Aorta (tissue), 5 donors: Measurements from ENCODE around the gene TTC3. TPM values are rescaled to one million over a fixed set of nuclear protein-coding genes. Genes with fewer than 3 reads are reported as not detected.

Experiments
- ATAC-seq: fragments of 200-7000 bp; cut with Tn5 transposase; one replicate; pipeline ENCODE4 v1.9.1; 2022; ENCODE audit warnings: moderate library complexity; ENCODE audit not compliant: low FRiP score
- DNase-seq, 2 donors: peaks; one replicate each; pipeline ENCODE4 v3.0.0-alpha.2; 2020
- H3K27ac ChIP-seq, 2 donors: one replicate each; pipeline ENCODE4 v1.5.1; 2013; ENCODE audit warnings: low read length in 2 of 2, mild to moderate bottlenecking in 2 of 2, moderate library complexity in 2 of 2, control low read depth in 1 of 2, inconsistent platforms in 1 of 2, low read depth in 1 of 2
- H3K27me3 ChIP-seq, 2 donors: one replicate each; pipeline ENCODE4 v1.6.1; 2013; ENCODE audit warnings: control low read depth in 1 of 2, low read length in 1 of 2, mild to moderate bottlenecking in 1 of 2, moderate library complexity in 1 of 2; ENCODE audit not compliant: insufficient read depth in 2 of 2, control insufficient read depth in 1 of 2
- H3K36me3 ChIP-seq, 2 donors: one replicate each; pipeline ENCODE4 v1.6.1; 2013; ENCODE audit warnings: control low read depth in 1 of 2, low read length in 1 of 2, mild to moderate bottlenecking in 1 of 2; ENCODE audit not compliant: insufficient read depth in 2 of 2, control insufficient read depth in 1 of 2
- H3K4me1 ChIP-seq, 2 donors: one replicate each; pipeline ENCODE4 v1.6.1; 2013; ENCODE audit warnings: low read length in 2 of 2, control low read depth in 1 of 2, mild to moderate bottlenecking in 1 of 2, moderate library complexity in 1 of 2; ENCODE audit not compliant: insufficient read depth in 2 of 2, control insufficient read depth in 1 of 2
- H3K4me3 ChIP-seq, 2 donors: one replicate each; pipeline ENCODE4 v1.5.1; 2013; ENCODE audit warnings: low read length in 2 of 2, control low read depth in 1 of 2, mild to moderate bottlenecking in 1 of 2
- H3K9me3 ChIP-seq: one replicate; pipeline ENCODE4 v1.6.1; 2013; ENCODE audit warnings: mild to moderate bottlenecking, low read length; ENCODE audit not compliant: control insufficient read depth
- WGBS, 2 donors: extraction: QIAGEN DNeasy Blood & Tissue Kit; methylation state at CpG; one replicate each; pipeline ENCODE4 v1.1.7; 2013; 5-methylcytosine and 5-hydroxymethylcytosine counted together
- intact Hi-C, 2 donors: fragments of 100-400 bp; cut with DNase I; formaldehyde crosslinking; loops; one replicate each; pipeline versions ENCODE4 v1.14.2 to v1.15.0; 2022
- polyA plus RNA-seq, 2 donors: library from polyadenylated mRNA; stranded (reverse); fragments of 200-250 nt; gene quantifications; one replicate each; pipeline ENCODE4 v1.2.3, GENCODE V29; 2013
- total RNA-seq, 2 donors: library from RNA; stranded (reverse); fragmentation: NEBNext Ultra II Directional; extraction: Animal tissue kit (Norgen Biotek cat#: 25700); gene quantifications; one replicate each; pipeline ENCODE4 v1.2.1, GENCODE V29; 2021
- donor health status: healthy with polysubstance abuse.
- donor health status: Bipolar disorder and iron deficiency.
- donor health status: DM: no; HTN: no; CAD: no.
- donor health status: DM: no; HTN: no; CAD: no.
- donor health status: DM: yes; HTN: yes; CAD: no.

The TTC3 gene
- total and polyA plus RNA-seq, 4 donors = 30.1 to 118 (median 72.9) TPM

GRCh38 chr21:37076087-37076850 is 3.2 kb downstream of the TTC3 start:
- ATAC-seq = no peak
- intact Hi-C loops = loop anchor here (10.0 kb wide), 2 partner anchors 91 to 101 kb away; no protein-coding TSS in a partner anchor
- 92 to 94% methylated on average over 4 of the region's 4 CpGs for WGBS, 2 donors

GRCh38 chr21:37077403-37077802 is 4.3 kb downstream of the TTC3 start:
- intact Hi-C loops = loop anchor here (10.0 kb wide), 2 partner anchors 93 to 103 kb away; no protein-coding TSS in a partner anchor
- Histone ChIP-seq H3K27ac (no peak overlapping the region), H3K27me3 (no peaks in the 10 kb centered on the region), H3K4me1 (no peaks in the 10 kb centered on the region), H3K36me3 (no peaks in the 10 kb centered on the region), H3K9me3 (no peaks in the 10 kb centered on the region), H3K4me3 (no peak overlapping the region)
- WGBS, 2 donors = 96 to 100% methylated on average over 1 of the region's 1 CpG
- no peak for ATAC-seq
- DNase-seq = no peak

More at GRCh38 chr21:37076087-37076850, 3.2 kb downstream of the TTC3 start:
- Histone ChIP-seq H3K27me3 (no peaks in the 10 kb centered on the region), H3K27ac (no peak overlapping the region), H3K4me3 (no peak overlapping the region), H3K9me3 (no peaks in the 10 kb centered on the region), H3K4me1 (no peaks in the 10 kb centered on the region), H3K36me3 (no peaks in the 10 kb centered on the region)
- DNase-seq = no peak

- intact Hi-C loops = loop anchor here (10.0 kb wide), 2 partner anchors 95 to 105 kb away; no protein-coding TSS in a partner anchor
- H3K4me1 ChIP-seq = peaks cover 0 to 8% of the 10 kb centered on the region in 2 donors
- 65 to 66% methylated on average over 6 of the region's 6 CpGs for WGBS, 2 donors
- DNase-seq (no peak), ATAC-seq (no peak)
- H3K27me3 ChIP-seq = no peaks in the 10 kb centered on the region
- H3K4me3 ChIP-seq = no peak overlapping the region
- H3K9me3 ChIP-seq = no peaks in the 10 kb centered on the region
- no peak overlapping the region for H3K27ac ChIP-seq
- H3K36me3 ChIP-seq = no peaks in the 10 kb centered on the region
These were observed 6.3 kb downstream of the TTC3 start for GRCh38 chr21:37079211-37079824.

- WGBS, 2 donors = 9 to 16% methylated on average over 1 of the region's 1 CpG
- DNase-seq = no peak
These were observed 9.3 kb downstream of the TTC3 start for GRCh38 chr21:37082375-37082774.

GRCh38 chr21:37082856-37083528 is 9.9 kb downstream of the TTC3 start:
- no peaks in the 10 kb centered on the region for H3K9me3 ChIP-seq
- H3K4me1 ChIP-seq = peaks cover 0 to 8% of the 10 kb centered on the region in 2 donors
- DNase-seq (no peak), ATAC-seq (no peak)
- no peak overlapping the region for H3K27ac ChIP-seq
- intact Hi-C loops = no loop called here
- H3K4me3 ChIP-seq = no peak overlapping the region
- H3K27me3 ChIP-seq = no peaks in the 10 kb centered on the region
- H3K36me3 ChIP-seq = no peaks in the 10 kb centered on the region

More at GRCh38 chr21:37082375-37082774, 9.3 kb downstream of the TTC3 start:
- H3K27ac ChIP-seq = no peak overlapping the region
- intact Hi-C loops = no loop called here
- no peaks in the 10 kb centered on the region for H3K9me3 ChIP-seq
- no peak overlapping the region for H3K4me3 ChIP-seq
- H3K4me1 ChIP-seq = peaks cover 0 to 8% of the 10 kb centered on the region in 2 donors
- H3K27me3 ChIP-seq = no peaks in the 10 kb centered on the region
- H3K36me3 ChIP-seq = no peaks in the 10 kb centered on the region
- no peak for ATAC-seq

GRCh38 chr21:37085726-37086125 is 12.7 kb downstream of the TTC3 start:
- H3K27me3 ChIP-seq = no peaks in the 10 kb centered on the region
- ATAC-seq = no peak
- H3K9me3 ChIP-seq = no peaks in the 10 kb centered on the region
- H3K36me3 ChIP-seq = no peaks in the 10 kb centered on the region
- intact Hi-C loops = no loop called here
- no peak overlapping the region for H3K4me3 ChIP-seq
- 75 to 81% methylated on average over 3 of the region's 3 CpGs for WGBS, 2 donors
- H3K27ac ChIP-seq = no peak overlapping the region
- peaks cover 0 to 8% of the 10 kb centered on the region in 2 donors for H3K4me1 ChIP-seq
- no peak for DNase-seq

GRCh38 chr21:37087188-37087587 is 14.1 kb downstream of the TTC3 start:
- no peaks in the 10 kb centered on the region for H3K36me3 ChIP-seq
- WGBS, 2 donors = 32 to 39% methylated on average over 5 of the region's 5 CpGs
- H3K27me3 ChIP-seq = no peaks in the 10 kb centered on the region
- H3K4me3 ChIP-seq = no peak overlapping the region
- no peak for DNase-seq
- no peak for ATAC-seq
- intact Hi-C loops = no loop called here
- peaks cover 0 to 8% of the 10 kb centered on the region in 2 donors for H3K4me1 ChIP-seq
- H3K27ac ChIP-seq = no peak overlapping the region
- no peaks in the 10 kb centered on the region for H3K9me3 ChIP-seq

GRCh38 chr21:37088186-37088735 is 15.2 kb downstream of the TTC3 start:
- H3K9me3 ChIP-seq = no peaks in the 10 kb centered on the region
- H3K4me3 ChIP-seq = no peak overlapping the region
- DNase-seq (no peak), ATAC-seq (no peak)
- intact Hi-C loops = no loop called here
- no peaks in the 10 kb centered on the region for H3K36me3 ChIP-seq
- H3K4me1 ChIP-seq = peaks cover 0 to 7% of the 10 kb centered on the region in 2 donors
- H3K27me3 ChIP-seq = no peaks in the 10 kb centered on the region
- 71 to 76% methylated on average over 5 of the region's 5 CpGs for WGBS, 2 donors
- H3K27ac ChIP-seq = no peak overlapping the region
